C4-2B (cell line): ENCODE results near the gene CDR2L.

Source experiments
- H3K27ac ChIP-seq: fragments of 450-650 bp; 2 replicates; pipeline ENCODE4 v1.5.1; 2017
- ZFX ChIP-seq: fragments of 450-650 bp; IDR thresholded peaks from 2 replicates; pipeline ENCODE4 v1.6.1; 2017
- TF ChIP-seq, protein P1 (sequence below): fragments of 450-650 bp; conservative IDR thresholded peaks from 2 replicates; pipeline ENCODE4 v1.5.1; 2017; ENCODE audit warnings: mild to moderate bottlenecking

Gene CDR2L

DNA sequence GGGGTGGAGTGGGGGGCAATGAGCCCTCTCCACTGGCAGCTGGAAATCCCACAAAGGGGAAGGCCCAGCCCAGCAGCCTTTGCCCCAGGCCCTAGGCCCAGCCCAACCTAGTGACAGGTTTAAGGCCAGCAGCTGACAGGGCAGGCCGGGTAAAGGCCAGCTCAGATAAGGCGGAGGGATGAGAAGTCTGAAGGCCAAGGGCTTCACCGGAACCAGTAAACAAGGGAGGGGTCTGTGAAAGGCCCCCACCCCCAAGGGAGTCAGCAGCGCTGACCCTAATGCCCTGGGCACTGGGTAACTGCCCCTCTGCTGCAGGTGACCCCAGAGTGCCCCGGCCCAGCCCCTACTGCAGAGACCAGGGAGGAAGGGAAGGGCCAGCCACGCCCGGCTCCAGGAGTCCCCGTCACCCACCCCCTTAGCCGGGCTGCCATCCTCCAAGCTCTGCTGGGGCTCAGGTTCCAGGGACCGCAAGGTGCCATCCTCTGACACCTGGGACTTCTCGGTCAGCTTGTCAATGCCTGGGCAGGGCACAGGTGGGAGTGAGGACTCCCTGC lies 34.2 kb upstream of the CDR2L start:
- no peak for TF ChIP-seq ZFX
- H3K27ac ChIP-seq, result no peak overlapping the region

DNA sequence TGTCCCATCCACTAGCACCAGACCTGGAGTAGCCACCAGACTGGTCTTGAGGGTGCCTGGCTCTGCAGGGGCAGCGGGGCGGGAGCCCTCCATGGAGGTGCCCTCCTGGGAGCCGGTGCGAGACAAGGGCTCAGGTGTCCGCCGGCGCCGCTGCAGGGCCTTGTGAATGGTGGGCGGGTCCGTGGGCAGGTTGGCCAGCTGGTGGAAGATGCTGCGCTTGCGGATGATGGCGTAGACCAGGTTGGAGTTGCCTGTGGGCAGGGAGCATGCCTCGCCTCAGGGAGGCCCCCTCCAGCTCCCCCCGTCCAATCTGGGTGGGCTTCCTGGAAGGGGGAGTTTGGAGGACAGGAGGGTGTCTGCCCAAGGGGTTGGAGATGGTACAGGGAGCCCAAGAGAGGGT lies 33.3 kb upstream of the CDR2L start:
- TF ChIP-seq ZFX, result no peak
- TF ChIP-seq, protein P1, sequence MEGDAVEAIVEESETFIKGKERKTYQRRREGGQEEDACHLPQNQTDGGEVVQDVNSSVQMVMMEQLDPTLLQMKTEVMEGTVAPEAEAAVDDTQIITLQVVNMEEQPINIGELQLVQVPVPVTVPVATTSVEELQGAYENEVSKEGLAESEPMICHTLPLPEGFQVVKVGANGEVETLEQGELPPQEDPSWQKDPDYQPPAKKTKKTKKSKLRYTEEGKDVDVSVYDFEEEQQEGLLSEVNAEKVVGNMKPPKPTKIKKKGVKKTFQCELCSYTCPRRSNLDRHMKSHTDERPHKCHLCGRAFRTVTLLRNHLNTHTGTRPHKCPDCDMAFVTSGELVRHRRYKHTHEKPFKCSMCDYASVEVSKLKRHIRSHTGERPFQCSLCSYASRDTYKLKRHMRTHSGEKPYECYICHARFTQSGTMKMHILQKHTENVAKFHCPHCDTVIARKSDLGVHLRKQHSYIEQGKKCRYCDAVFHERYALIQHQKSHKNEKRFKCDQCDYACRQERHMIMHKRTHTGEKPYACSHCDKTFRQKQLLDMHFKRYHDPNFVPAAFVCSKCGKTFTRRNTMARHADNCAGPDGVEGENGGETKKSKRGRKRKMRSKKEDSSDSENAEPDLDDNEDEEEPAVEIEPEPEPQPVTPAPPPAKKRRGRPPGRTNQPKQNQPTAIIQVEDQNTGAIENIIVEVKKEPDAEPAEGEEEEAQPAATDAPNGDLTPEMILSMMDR, result no peak

DNA sequence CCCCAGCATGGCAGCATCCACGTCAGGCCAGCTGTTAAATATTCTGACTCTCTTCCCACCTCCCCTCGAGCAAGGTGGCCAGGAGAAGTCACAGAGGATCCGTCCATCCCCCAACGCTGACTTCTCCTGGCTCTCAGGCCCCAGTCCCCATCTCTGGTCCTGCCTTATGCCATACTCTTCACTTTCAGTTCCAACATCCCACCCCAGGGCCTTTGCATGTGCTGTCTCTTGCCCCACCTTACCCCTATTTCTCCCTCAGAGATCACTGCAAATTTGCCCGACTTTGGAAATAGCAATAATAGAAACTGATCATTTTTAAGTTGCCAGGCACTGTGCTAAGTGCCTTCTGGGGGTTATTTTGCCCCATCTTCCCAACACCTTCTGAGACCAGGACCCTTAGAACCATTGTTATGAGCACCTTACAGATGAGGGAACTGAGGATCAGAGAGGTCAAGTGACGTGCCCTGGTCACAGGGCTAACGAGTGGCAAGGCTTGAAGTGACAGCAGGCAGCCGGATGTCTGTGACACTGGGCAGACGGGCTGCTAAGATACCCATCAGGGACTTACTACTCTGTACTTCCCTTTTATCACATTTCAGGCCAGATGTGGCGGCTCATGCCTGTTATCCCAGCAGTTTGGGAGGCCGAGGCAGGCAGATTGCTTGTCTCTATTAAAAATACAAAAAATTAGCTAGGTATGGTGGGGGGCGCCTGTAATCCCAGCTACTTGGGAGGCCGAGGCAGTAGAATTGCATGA lies 32.6 kb upstream of the CDR2L start:
- no peak overlapping the region for H3K27ac ChIP-seq
- TF ChIP-seq, protein P1, result no peak
- TF ChIP-seq ZFX, result no peak

More for the DNA sequence above, 33.3 kb upstream of the CDR2L start:
- no peak overlapping the region for H3K27ac ChIP-seq

DNA sequence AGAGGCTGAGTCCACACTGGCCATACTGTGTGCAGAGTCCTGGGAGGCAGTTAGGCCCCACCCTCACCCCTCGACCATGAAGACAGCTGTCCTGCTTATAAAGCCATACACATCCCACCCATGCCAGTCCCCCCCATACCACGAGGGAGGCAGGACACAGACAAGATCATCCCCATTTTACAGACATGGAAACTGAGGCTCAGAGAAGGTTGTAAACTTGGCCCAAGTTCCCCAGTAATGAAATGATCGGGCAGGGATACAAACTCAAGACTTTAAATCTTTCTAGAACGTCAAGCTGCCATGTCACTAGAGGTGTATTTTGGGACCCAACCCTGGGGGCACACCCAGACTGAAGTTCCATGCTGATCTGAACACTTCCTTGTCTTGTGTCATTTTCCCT lies 31.3 kb upstream of the CDR2L start:
- H3K27ac ChIP-seq, result no peak overlapping the region
- no peak for TF ChIP-seq ZFX
- TF ChIP-seq, protein P1, result no peak

DNA sequence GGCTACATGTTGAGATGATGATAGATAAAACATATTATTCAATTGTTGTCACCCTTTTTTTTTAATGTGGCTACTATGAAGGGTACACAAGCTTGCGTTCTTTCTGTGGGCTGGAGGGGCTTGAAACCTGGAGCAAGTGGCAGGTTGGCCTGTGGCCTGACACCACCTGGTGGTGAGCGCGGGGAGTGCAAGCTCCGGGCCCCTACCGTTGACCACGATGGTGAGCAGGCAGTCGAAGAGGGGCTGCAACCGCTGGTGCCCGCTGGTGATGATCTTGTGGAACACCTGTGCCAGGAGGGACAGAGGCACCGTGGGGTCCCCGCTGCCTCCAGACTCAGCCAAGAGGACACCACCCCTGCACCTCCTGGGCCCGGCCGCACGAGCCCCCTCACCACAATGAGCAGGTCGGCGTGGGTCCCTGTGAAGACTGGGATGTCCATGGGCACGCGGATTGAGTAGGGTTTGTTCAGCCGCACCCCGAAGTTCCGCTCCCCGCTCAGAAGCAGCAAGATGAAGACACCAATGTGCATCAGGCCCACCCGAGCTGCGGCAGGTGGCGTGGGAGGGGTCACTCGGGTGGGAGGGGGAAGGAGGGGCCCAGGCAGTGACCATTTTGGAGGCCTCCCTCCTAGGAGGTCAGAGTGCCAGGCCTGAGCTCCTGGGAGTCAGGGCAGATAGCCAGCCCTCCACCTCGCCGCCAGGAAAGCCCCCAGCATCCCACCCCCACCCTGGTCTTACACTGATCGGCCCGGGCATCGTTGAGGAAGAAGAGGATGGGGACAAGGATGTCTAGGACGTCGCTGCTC lies 29.3 kb upstream of the CDR2L start:
- H3K27ac ChIP-seq, result no peak overlapping the region
- TF ChIP-seq ZFX, result no peak
- TF ChIP-seq, protein P1, result peak; percentile 97

DNA sequence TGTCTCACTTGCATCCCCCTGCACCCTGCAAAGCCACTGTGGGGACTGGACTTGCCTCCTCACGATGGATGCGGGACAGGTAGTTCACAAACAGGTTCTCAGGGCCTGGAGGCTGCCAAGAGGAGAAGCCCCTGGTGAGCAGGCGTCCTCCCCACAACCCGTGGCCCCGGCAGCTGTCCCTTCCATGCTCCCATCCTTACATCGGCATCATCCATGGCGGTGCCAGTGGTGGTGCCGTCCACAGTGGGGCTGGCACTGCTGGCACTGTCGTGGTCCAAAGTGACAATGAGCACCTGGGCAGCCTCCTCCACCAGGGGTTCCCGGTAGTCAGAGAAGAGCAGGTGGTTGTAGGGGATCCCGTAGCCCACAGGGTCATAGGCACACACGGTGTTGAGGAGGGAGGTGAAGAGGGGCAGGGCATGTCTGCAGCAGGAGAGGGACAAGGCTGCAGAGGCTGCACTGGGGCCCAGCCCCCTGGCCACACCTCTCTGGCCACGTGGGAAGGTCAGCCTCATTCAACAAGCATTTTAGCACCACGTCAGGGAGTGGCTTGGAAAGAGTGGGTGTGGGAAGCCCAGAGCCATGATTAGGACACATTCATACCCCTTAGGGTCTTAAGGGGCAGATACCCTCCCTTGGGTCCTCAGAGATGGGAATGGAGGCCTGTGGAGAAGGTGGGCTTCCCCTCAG lies 27.5 kb upstream of the CDR2L start:
- TF ChIP-seq, protein P1, result no peak
- no peak for TF ChIP-seq ZFX

DNA sequence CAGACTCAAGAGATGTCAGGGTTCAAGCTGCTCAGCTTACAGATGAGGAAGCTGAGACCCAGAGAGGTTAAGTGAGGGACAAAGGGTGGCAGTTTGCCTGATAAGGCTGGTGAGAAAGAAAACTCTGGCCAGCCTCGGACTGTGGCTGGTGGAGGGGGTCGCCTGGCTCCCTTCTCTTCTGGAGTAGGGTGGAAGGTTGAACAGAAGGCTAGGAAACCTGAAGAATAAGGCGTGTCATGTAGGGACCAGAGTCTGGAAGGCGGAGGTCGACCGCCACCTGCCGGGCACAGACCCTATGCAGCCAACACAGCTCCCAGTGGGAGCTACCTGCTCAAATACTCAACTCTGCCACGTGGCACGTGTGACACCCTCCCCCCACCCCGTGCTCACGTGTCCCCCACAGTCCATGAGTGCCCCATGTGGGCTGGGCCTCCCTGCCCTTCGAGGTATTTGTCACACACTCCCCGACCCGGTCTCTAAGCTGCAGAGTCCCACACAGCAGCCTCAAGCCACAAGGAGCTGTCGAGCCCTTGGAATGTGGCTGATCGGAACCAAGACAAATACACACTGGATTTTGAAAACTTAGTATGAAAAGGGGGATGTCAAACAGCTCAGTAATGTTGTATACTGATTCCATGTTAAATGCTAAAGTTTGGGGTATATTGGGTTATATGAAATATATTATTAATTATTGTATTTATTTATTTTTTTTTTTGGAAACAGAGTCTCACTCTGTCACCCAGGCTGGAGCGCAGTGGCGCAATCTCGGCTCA lies 26.7 kb upstream of the CDR2L start:
- TF ChIP-seq, protein P1, result no peak
- no peak for TF ChIP-seq ZFX

More for the DNA sequence above, 27.5 kb upstream of the CDR2L start:
- no peak overlapping the region for H3K27ac ChIP-seq

More for the DNA sequence above, 26.7 kb upstream of the CDR2L start:
- H3K27ac ChIP-seq, result no peak overlapping the region
